GM18873 (cell line): Measurements from ENCODE around the gene PLA2G5.

ENCODE experiments used
- ATAC-seq: cut with Tn5 transposase; IDR thresholded peaks from one replicate; pipeline ENCODE4 v1.9.1; 2021; ENCODE audit warnings: mild to moderate bottlenecking, moderate library complexity, moderate number of reproducible peaks; ENCODE audit not compliant: unreplicated experiment, low FRiP score

PLA2G5 gene

DNA sequence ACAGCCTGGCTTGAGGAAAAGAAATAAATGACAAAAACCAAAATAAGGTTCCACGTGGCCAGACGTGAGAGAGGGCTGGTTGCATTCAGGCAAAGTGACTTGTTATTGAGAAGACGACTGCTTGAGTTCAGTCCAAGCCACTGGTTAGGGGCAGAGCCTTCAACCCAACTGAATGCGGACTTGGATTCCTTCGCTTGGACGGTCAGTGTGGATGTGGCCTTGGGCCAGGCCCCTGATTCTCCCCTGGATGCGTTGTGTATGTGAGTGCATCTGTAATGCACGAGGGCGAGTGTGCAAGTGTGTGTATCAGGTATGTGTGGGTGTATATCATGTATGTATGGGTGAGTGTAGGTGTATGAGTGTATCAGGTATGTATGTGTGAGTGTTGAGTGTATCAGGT lies 71.0 kb downstream of the PLA2G5 start:
- no peak for ATAC-seq

- no peak for ATAC-seq
Observed at GRCh38 chr1:20141466-20141865, 71.5 kb downstream of the PLA2G5 start.
